Stimulated activated CD4-positive, alpha-beta T cell treated with anti-CD3 and anti-CD28 coated beads, Interleukin-2, amount 100 ng/mL, for 48 hours (primary cell): ENCODE data around the gene MIER2.
"Not testable (repeated sequence)": the region's sequence is repeated elsewhere in the genome, so short reads cannot be mapped to it uniquely, and the experiment has no call there.

Source experiments
- DNase-seq, 2 donors: peaks; one replicate each; pipeline ENCODE4 v3.0.0-alpha.2; 2020

Gene MIER2

DNA sequence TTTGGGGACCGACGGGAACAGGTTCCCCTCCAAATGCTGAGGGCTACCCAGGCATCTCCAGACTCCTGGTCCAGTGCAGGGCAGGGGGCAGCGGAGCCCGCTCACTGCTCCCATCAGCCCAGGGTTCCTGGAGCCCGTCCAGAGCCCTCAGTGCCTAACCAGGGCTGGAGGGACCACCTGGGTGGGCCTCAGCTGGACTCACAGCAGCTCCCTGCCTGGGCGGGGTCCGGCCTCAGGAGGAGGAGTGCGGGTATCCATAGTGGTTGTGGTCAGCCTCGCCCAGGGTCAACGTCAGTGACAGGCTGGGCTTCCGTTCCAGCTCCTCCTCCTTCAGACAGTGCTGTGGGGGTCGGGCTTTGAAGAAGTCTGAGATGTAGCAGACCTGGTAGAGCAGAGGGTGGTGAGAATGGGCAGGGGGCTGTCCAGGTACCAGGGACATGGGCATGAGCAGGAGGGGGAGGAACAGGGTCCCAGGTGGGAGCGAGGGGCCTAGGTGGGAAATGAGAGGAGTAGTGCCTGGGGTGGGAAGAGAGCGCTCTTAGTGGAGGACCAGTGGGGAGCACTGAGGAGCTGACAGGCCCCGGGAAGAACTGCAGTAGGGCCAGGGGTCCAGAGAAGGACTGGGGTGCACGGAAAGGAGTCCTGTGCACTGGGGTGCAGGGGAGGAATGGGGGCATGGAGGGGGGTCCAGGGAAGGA, 63.3 kb downstream of the MIER2 start:
- DNase-seq: no peak

DNA sequence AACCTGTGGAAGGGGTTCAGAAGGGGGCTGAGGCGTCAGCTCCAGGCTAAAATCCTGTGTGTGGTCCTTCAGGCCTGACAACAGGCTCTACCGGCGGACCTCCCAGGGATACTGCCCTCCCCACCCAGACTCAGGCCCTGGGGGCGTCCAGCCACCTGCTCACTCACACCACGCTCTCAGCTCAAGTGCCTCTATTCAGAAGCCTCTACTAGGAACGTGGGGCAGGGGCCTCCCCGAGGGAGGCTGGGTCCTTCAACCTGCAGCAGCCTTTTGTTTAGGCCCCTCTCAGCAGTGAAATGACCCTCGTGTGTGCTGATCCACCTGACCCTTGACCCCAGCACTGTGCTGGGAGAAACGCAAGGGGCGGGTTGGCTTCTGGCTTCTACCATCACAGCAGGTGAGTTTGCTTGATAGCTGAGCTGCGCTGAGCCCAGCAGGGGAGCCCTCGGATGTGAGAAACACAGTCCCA, 64.0 kb downstream of the MIER2 start:
- no peak for DNase-seq

DNA sequence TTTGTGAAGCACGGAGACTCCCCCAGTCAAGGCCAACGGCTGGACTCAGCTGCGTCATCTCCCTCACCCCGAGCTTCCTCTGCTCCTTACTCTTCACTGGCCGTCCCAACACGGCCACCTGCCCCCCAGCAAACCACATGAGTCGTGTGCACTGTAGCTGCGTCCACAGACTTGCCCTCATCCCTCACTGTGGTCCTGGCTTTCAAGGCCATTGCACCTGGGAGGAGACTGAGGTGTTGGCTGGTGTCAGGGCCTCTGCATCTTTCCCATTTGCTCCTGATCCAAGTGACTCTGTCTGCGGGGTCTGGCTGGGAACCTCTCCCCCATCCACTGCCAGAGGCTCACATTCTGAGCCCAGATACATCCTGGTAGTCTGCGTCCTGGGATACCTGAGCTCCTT, 64.9 kb downstream of the MIER2 start:
- DNase-seq: no peak

DNA sequence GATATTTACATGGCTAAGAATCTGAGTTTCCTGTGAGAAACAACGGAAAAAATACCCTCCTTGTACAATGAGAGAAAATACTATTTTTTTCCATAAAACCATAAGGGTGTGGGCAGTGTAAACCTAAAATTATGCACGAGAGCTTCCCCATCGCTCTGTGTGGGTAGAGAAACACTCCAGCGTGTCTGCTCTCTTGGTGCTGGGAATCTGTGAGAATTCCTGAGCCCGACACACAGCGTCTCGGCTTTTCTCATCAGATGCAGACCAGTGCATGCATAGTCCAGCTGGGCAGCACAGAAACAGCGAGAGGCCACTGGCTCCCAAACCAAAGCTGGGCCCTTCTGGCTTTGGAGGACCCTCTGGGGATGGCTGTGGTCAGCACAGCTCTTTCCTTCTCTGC, 65.4 kb downstream of the MIER2 start:
- no peak for DNase-seq

DNA sequence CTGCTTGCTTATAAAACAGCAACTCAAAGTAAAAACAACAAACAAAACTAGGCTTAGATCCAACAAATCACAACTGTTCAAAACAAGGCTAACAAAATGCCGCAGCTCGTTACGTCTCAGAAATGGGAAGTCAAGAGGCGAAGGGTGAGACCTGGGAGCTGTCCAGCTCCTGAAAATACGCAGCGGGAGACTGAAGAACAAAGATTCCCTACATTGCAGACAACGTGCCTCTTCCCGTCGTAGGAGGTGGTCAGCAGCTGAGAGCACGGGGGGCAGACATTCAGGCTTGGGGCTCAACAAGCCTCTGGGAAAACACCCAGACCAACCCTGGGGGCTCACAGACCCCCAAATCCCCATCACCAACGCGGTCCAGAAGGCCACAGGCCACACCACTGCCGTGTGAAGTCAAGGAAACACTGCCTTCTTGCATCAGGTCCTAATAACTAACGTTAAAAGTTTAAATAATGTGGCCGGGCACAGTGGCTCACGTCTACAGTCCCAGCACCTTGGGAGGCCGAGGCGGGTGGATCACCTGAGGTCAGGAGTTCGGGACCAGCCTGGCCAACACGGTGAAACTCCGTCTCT, 66.9 kb downstream of the MIER2 start:
- no peak for DNase-seq

DNA sequence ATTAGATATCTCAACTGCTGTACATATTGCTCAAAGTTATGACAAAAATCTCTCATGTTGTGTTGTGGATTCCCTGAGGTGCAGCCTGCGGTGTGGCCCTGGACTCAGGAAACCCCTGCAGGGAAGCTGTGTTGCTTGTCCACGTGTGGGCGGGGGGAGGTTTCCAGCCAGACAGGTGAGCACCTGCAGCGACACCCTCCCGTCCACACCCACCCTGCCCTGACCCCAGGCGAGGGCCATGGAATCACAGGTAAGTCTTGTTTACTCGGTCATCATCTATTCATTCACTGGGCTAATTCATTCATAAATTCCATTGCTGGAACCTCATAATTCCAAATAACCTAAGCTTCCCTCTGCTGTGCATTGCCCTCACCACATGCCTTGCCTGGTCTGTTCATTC, 67.5 kb downstream of the MIER2 start:
- DNase-seq: no peak

DNA sequence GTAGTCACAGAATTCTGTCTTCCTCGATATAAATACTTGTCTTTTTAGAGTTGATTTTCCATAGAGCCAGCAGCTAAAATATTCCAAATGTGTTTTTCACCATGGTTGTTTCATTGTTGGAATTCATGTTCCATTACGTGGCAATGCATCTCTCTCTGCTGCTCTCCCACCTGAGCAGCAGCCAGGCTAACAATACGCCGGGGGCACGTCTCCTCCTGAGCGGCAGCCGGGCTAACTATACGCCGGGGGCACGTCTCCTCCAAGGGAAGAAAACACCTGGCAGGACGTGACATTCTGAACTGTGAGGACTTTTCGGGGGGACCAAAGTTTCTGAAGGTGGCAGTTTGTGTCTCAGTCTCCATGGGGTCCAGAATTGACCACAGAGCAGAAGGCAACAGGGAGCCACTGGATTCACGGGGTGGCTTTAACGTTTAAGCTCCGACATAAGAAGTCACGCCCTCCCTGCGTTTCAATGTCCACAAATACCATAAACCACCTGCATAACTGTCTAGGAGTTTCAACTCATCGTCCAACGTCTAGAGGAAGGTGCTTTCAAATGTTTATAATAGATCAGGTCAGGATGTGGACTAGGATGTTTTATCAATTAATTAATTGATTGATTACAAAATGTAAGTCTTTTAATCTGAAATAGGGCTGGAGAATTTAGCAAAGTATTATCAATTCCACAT, 68.5 kb downstream of the MIER2 start:
- no peak for DNase-seq

DNA sequence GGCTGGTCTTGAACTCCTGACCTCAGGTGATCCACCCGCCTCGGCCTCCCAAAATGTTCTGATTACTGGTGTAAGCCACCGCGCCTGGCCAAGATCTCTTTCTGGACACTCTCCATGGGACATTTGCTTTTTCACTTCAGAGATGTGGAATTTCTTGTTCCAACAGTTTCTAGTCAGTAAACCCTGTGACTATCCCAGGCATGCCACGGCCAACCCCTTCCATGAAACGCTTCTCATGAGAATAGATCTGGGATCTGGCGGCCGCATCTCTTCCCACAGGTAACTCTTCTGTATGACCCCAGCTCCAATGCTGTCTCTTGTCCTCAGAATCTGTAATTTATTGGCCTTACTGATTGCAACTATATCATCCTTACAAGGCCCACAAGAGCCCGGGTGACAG, 69.6 kb downstream of the MIER2 start:
- no peak for DNase-seq

DNA sequence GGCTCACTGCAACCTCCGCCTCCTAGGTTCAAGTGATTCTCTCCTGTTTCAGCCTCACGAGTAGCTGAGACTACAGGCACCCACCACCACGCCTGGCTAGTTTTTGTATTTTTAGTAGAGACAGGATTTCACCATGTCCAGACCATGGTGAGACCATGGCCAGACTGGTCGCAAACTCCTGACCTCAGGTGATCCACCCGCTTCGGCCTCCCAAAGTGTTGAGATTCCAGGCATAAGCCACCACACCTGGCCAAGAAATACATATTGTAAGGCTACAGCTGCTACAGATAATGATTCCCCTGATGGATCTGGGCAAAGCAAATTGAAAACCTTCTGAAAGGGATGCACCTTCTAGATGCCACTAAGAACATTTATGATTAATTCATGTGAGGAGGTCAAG, 71.2 kb downstream of the MIER2 start:
- DNase-seq: no peak

DNA sequence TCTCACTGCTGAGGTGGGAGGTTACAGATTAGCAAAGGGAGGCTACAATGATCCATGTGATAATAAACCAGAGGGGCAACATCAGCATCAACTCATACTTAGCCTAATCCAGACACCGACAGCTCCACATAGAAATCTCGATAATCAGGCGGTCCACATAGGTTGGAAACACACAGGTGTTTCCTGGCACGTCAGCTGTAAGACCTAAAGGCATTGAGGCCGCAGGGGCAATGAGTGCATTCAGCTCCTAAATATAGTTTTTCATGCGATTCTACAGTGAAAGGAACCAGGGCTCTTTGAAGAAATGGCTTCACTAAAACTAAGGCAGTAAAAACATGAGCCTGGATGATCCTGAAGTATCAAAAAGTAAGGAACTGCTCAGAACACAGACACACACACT, 72.7 kb downstream of the MIER2 start:
- DNase-seq: no peak

DNA sequence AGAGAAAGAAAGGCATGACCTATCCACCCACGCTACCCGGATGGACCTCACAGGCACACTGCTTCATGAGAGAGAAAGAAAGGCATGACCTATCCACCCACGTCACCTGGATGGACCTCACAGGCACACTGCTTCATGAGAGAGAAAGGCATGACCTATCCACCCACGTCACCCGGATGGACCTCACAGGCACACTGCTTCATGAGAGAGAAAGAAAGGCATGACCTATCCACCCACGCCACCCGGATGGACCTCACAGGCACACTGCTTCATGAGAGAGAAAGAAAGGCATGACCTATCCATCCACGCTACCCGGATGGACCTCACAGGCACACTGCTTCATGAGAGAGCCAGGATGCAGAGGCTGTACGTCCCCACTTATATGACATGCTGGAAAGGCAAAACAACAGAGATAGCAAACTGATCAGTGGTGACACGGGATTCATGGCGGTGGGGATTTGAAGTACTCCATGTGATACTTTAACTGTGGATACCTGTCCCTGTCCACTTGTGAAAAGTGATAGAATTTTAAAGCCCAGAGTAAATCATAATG, 73.8 kb downstream of the MIER2 start:
- DNase-seq: not testable (repeated sequence)

DNA sequence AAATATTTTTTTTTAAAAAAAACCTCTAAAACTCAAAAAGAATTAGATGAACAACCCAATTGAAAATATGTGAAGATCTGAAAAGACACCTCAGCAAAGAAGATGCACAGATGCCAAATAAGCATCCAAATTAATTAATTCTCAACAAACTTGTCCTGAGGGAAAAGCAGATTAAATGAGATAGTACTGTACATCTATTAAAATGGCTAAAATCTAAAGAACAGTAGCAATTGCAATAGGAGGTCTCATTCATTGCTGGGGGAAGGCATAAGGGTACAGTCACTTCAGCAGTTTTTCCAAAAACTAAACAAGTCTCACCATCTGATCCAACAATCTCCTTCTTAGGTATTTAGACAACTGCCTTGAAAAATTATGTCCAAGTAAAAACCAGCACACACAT, 75.4 kb downstream of the MIER2 start:
- DNase-seq: no peak

DNA sequence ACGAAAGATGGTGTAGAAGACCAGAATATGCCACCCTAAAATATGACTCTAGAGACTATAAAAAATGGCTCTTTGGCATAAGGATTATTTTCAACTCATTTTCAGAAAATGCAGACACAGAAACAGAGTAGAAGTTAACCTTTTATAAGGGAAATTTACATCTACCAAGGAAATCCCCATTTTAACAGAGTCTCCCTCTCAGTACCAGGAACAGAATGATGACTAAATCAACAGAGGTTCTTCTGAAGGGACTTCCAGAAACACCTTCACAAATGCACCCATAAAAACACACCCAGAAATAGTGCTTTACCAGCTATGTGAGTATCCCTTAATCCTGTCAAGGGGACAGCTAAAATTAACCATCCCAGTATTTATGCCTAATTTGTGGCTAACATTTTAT, 82.5 kb downstream of the MIER2 start:
- DNase-seq: no peak

DNA sequence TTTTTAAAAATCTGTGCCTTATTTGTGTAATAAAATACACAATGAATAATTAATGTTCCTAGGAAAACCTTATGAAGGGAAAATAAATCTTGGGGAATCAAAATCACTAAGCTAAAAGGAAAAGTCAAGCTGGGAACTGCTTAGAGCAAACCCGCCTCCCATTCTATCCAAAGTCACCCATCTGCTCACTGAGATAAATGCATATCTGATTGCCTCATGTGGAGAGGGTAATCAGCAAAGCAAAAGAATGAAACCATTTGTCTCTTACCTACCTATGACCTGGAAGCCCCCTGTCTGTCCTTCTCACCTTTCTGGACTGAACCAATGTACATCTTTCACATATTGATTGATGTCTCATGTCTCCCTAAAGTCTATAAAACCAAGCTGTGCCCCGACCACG, 87.8 kb downstream of the MIER2 start:
- DNase-seq: not testable (repeated sequence)
